Measurements from ENCODE around the gene NR6A1. TPM values are rescaled to one million over a fixed set of nuclear protein-coding genes. Genes with fewer than 3 reads are reported as not detected.

NR6A1 gene
- total RNA-seq, 1 experiment from 2014 or later = 164 TPM

DNA sequence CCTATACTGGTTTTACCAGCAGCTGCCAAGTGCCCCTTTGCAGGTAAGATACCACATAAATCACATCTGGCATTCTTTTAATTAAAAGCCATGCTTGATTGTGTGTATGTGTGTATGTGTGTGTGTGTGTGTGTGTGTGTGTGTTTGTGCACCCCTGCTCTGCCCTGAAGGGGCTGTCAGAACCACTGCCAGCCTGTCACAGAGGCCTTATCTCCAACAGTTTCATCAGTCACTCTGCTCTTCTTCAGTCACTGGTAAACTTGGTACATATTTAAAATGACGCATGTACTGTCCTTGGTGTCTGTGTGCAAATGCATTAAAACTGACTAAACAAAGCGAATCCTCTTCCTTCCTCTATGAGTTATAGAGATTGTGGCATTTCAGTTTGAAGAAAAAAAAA lies 244.9 kb downstream of the NR6A1 start (continued):
- TF ChIP-seq, protein P1, sequence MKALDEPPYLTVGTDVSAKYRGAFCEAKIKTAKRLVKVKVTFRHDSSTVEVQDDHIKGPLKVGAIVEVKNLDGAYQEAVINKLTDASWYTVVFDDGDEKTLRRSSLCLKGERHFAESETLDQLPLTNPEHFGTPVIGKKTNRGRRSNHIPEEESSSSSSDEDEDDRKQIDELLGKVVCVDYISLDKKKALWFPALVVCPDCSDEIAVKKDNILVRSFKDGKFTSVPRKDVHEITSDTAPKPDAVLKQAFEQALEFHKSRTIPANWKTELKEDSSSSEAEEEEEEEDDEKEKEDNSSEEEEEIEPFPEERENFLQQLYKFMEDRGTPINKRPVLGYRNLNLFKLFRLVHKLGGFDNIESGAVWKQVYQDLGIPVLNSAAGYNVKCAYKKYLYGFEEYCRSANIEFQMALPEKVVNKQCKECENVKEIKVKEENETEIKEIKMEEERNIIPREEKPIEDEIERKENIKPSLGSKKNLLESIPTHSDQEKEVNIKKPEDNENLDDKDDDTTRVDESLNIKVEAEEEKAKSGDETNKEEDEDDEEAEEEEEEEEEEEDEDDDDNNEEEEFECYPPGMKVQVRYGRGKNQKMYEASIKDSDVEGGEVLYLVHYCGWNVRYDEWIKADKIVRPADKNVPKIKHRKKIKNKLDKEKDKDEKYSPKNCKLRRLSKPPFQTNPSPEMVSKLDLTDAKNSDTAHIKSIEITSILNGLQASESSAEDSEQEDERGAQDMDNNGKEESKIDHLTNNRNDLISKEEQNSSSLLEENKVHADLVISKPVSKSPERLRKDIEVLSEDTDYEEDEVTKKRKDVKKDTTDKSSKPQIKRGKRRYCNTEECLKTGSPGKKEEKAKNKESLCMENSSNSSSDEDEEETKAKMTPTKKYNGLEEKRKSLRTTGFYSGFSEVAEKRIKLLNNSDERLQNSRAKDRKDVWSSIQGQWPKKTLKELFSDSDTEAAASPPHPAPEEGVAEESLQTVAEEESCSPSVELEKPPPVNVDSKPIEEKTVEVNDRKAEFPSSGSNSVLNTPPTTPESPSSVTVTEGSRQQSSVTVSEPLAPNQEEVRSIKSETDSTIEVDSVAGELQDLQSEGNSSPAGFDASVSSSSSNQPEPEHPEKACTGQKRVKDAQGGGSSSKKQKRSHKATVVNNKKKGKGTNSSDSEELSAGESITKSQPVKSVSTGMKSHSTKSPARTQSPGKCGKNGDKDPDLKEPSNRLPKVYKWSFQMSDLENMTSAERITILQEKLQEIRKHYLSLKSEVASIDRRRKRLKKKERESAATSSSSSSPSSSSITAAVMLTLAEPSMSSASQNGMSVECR (CRISPR knock-in tag; IDR thresholded peaks at IDR 0.05; ENCODE audit: borderline replicate concordance) = no peak
- TF ChIP-seq, protein P2, sequence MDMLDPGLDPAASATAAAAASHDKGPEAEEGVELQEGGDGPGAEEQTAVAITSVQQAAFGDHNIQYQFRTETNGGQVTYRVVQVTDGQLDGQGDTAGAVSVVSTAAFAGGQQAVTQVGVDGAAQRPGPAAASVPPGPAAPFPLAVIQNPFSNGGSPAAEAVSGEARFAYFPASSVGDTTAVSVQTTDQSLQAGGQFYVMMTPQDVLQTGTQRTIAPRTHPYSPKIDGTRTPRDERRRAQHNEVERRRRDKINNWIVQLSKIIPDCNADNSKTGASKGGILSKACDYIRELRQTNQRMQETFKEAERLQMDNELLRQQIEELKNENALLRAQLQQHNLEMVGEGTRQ (CRISPR knock-in tag; IDR thresholded peaks at IDR 0.05) = no peak
- TF ChIP-seq, protein P3, sequence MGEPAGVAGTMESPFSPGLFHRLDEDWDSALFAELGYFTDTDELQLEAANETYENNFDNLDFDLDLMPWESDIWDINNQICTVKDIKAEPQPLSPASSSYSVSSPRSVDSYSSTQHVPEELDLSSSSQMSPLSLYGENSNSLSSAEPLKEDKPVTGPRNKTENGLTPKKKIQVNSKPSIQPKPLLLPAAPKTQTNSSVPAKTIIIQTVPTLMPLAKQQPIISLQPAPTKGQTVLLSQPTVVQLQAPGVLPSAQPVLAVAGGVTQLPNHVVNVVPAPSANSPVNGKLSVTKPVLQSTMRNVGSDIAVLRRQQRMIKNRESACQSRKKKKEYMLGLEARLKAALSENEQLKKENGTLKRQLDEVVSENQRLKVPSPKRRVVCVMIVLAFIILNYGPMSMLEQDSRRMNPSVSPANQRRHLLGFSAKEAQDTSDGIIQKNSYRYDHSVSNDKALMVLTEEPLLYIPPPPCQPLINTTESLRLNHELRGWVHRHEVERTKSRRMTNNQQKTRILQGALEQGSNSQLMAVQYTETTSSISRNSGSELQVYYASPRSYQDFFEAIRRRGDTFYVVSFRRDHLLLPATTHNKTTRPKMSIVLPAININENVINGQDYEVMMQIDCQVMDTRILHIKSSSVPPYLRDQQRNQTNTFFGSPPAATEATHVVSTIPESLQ (CRISPR knock-in tag; IDR thresholded peaks at IDR 0.05) = no peak
- TF ChIP-seq MLX (CRISPR knock-in tag; IDR thresholded peaks at IDR 0.05) (no peak), NR1H2 (CRISPR knock-in tag; IDR thresholded peaks at IDR 0.05) (no peak), RORB (CRISPR knock-in tag; IDR thresholded peaks at IDR 0.05) (no peak)

DNA sequence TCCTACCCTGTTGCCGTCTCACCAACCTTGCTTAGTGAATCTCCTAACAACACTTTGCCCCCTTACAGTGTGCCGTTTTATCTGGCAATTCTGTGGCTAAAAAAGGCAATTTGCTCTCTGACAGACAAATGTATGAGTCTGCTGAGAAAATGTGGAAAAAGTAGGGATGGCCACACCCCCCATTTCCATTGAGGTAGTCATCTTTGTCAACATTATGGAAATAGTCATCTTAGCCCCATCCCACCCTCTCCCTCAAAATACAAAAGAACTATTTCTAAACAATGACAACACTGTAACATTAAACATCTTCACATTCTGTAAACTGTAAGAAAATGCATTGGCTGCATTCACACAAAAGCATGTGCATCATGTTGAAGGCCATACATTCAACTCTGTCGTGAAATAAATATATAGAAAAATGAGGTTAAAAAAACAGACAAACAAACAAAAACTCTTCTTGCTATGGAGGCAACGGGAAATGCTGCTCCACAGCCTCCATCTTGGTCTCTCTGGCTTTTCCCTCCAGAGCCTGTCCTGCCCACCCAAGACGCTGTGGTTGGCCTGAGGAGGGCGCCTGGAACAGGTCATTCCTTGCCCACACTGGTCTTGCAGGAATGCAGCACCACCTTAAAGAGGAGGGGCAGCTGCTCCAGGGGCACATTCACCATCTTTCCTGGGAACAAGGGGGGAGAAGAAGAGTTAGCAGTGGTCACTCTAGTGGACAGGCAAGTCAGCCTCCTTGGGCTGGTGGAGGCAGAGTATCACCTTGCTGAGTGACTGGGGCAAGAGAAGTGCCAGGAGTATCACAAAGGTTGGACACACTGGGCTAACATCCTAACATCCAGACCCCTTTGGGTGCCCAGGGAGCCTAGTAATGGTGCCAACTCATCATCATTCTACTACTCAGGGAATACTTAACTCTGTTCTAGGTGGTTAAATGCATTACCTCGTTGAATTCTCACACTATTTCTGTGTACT lies 248.7 kb downstream of the NR6A1 start:
- peak overlapping the region; percentile 80 for H3K27ac Mint-ChIP-seq
- ChIA-PET CTCF (interaction anchor here (1.0 to 5.3 kb wide), 3 partner anchors 11 to 95 kb away, joined by 6 to 41 read pairs (median 11); no protein-coding TSS in a partner anchor), POLR2A (no interaction called here)
- H3K9me3 Mint-ChIP-seq = peaks cover 4% of the 10 kb centered on the region
- no peak overlapping the region for H3K4me3 Mint-ChIP-seq
- H3K4me1 Mint-ChIP-seq = 0 out of 2 replicates have a peak, but pooled peaks cover 3% of the 10 kb centered on the region
- TF ChIP-seq, protein P4, sequence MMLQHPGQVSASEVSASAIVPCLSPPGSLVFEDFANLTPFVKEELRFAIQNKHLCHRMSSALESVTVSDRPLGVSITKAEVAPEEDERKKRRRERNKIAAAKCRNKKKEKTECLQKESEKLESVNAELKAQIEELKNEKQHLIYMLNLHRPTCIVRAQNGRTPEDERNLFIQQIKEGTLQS (CRISPR knock-in tag; conservative IDR thresholded peaks at IDR 0.05) = no peak
- TF ChIP-seq, protein P5, sequence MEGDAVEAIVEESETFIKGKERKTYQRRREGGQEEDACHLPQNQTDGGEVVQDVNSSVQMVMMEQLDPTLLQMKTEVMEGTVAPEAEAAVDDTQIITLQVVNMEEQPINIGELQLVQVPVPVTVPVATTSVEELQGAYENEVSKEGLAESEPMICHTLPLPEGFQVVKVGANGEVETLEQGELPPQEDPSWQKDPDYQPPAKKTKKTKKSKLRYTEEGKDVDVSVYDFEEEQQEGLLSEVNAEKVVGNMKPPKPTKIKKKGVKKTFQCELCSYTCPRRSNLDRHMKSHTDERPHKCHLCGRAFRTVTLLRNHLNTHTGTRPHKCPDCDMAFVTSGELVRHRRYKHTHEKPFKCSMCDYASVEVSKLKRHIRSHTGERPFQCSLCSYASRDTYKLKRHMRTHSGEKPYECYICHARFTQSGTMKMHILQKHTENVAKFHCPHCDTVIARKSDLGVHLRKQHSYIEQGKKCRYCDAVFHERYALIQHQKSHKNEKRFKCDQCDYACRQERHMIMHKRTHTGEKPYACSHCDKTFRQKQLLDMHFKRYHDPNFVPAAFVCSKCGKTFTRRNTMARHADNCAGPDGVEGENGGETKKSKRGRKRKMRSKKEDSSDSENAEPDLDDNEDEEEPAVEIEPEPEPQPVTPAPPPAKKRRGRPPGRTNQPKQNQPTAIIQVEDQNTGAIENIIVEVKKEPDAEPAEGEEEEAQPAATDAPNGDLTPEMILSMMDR (IDR thresholded peaks at IDR 0.05) = no peak
- TF ChIP-seq SMAD4 (CRISPR knock-in tag; IDR thresholded peaks at IDR 0.05) (no peak), JAZF1 (CRISPR knock-in tag; IDR thresholded peaks at IDR 0.05) (no peak)
- TF ChIP-seq, protein P1 (CRISPR knock-in tag; IDR thresholded peaks at IDR 0.05; ENCODE audit: borderline replicate concordance) = no peak
- ATAC-seq = peak; percentile 97
- peak; percentile 75 for DNase-seq (ENCODE audit: low spot score)
- H3K36me3 Mint-ChIP-seq = peaks cover 47% of the 10 kb centered on the region
- no peaks in the 10 kb centered on the region for H3K27me3 Mint-ChIP-seq (ENCODE audit: low read depth)

Measured in WTC11 (cell line).